GM12801 (cell line): ENCODE results near the gene FAM200A.

ENCODE experiments used
- CTCF ChIP-seq: IDR thresholded peaks from one replicate; pipeline ENCODE4 v1.5.1; 2011; ENCODE audit warnings: control low read depth; ENCODE audit not compliant: insufficient read length; ENCODE audit errors: extremely low read depth

FAM200A gene

GRCh38 chr7:99505324-99505662 lies 46.6 kb downstream of the FAM200A start:
- no peak for TF ChIP-seq CTCF

GRCh38 chr7:99504603-99505323 lies 47.2 kb downstream of the FAM200A start, which contains the start of gene ZKSCAN5:
TSS of gene ZKSCAN5 (plus strand) at chr7:99504662. CDS start at chr7:99506045, 1,383 bp downstream.
- TF ChIP-seq CTCF = no peak

- TF ChIP-seq CTCF = no peak
These were observed 47.7 kb downstream of the FAM200A start for GRCh38 chr7:99504281-99504602.

GRCh38 chr7:99500637-99501009 lies 51.3 kb downstream of the FAM200A start:
- TF ChIP-seq CTCF = no peak

GRCh38 chr7:99499721-99500636 lies 51.9 kb downstream of the FAM200A start, which contains the start of gene ZNF394:
TSS of gene ZNF394 (minus strand) at chr7:99500281. CDS start at chr7:99500093, 188 bp downstream.
- TF ChIP-seq CTCF = no peak

GRCh38 chr7:99499371-99499720 lies 52.6 kb downstream of the FAM200A start:
- TF ChIP-seq CTCF = no peak

GRCh38 chr7:99498546-99498944 lies 53.4 kb downstream of the FAM200A start:
- no peak for TF ChIP-seq CTCF
